Right cardiac atrium (tissue), 5 donors: ENCODE data around the gene PREX1. TPM values are rescaled to one million over a fixed set of nuclear protein-coding genes. Genes with fewer than 3 reads are reported as not detected.
"Not testable (repeated sequence)": the region's sequence is repeated elsewhere in the genome, so short reads cannot be mapped to it uniquely, and the experiment has no call there.

Source experiments
- ATAC-seq, 2 donors: fragments of 200-7000 bp; cut with Tn5 transposase; one replicate each; pipeline versions ENCODE4 v1.8.0 to v1.9.1; 2020; ENCODE audit warnings: moderate library complexity in 2 of 2, mild to moderate bottlenecking in 1 of 2
- DNase-seq, 3 donors: peaks; one replicate each; pipeline ENCODE4 v3.0.0-alpha.2; 2020
- H3K27ac ChIP-seq: one replicate; pipeline ENCODE4 v1.5.1; 2013; ENCODE audit warnings: mild to moderate bottlenecking, low read length, control low read depth, moderate library complexity
- H3K27me3 ChIP-seq: one replicate; pipeline ENCODE4 v1.6.1; 2013; ENCODE audit not compliant: control insufficient read depth, insufficient read depth
- H3K4me1 ChIP-seq: one replicate; pipeline ENCODE4 v1.6.1; 2013; ENCODE audit warnings: low read length; ENCODE audit not compliant: control insufficient read depth, insufficient read depth
- H3K4me3 ChIP-seq: one replicate; pipeline ENCODE4 v1.5.1; 2013; ENCODE audit warnings: low read length, control low read depth
- H3K9me3 ChIP-seq: one replicate; pipeline ENCODE4 v1.6.1; 2013; ENCODE audit warnings: low read length; ENCODE audit not compliant: control insufficient read depth
- WGBS: extraction: QIAGEN DNeasy Blood & Tissue Kit; methylation state at CpG from one replicate; pipeline ENCODE4 v1.1.7; 2013; 5-methylcytosine and 5-hydroxymethylcytosine counted together
- intact Hi-C, 4 donors: fragments of 100-400 bp; cut with DNase I; formaldehyde crosslinking; loops; one replicate each; pipeline versions ENCODE4 v1.11.0 to v1.14.0; 2022 to 2023
- polyA plus RNA-seq: library from polyadenylated mRNA; stranded (reverse); fragments of 200-250 nt; gene quantifications from one replicate; pipeline ENCODE4 v1.2.3, GENCODE V29; 2013
- total RNA-seq, 4 donors: library from RNA; stranded (reverse); fragmentation: NEBNext Ultra II Directional; extraction: Animal tissue kit (Norgen Biotek cat#: 25700); gene quantifications; one replicate each; pipeline ENCODE4 v1.2.1, GENCODE V29; 2021
- donor health status: healthy with polysubstance abuse.
- donor health status: DM: no; HTN: yes; CAD: no.
- donor health status: DM: no; HTN: no; CAD: no.
- donor health status: DM: no; HTN: yes; CAD: no; lungs with severe emphysema.
- donor health status: DM: yes; HTN: yes; CAD: no.

PREX1 gene
- total and polyA plus RNA-seq, 5 donors, result 9.0 to 16.2 (median 13.9) TPM

GRCh38 chr20:48603819-48604405 is 223.9 kb downstream of the PREX1 start:
- peak in 1 of 3 donors; percentile 31 for DNase-seq
- no peak overlapping the region for H3K27ac ChIP-seq
- ATAC-seq, result no peak
- intact Hi-C loops, result no loop called here
- 85% methylated on average over 11 of the region's 11 CpGs for WGBS
- no peaks in the 10 kb centered on the region for H3K4me1 ChIP-seq
- H3K9me3 ChIP-seq, result no peaks in the 10 kb centered on the region
- H3K27me3 ChIP-seq, result no peaks in the 10 kb centered on the region
- H3K4me3 ChIP-seq, result no peak overlapping the region

- Histone ChIP-seq H3K27me3 (no peaks in the 10 kb centered on the region), H3K9me3 (no peaks in the 10 kb centered on the region), H3K27ac (no peak overlapping the region), H3K4me1 (no peaks in the 10 kb centered on the region), H3K4me3 (no peak overlapping the region)
- ATAC-seq (no peak), DNase-seq (peak in 1 of 3 donors; percentile 18)
- intact Hi-C loops, result no loop called here
- 59% methylated on average over 9 of the region's 9 CpGs for WGBS
Measured at GRCh38 chr20:48603116-48603818, 224.5 kb downstream of the PREX1 start.

- Histone ChIP-seq H3K27me3 (no peaks in the 10 kb centered on the region), H3K4me3 (no peak overlapping the region), H3K27ac (no peak overlapping the region), H3K4me1 (no peaks in the 10 kb centered on the region), H3K9me3 (no peaks in the 10 kb centered on the region)
- DNase-seq (no peak), ATAC-seq (no peak)
- intact Hi-C loops, result no loop called here
- 92% methylated on average over 5 of the region's 5 CpGs for WGBS
Measured at GRCh38 chr20:48601798-48602197, 226.0 kb downstream of the PREX1 start.

GRCh38 chr20:48600470-48600945 is 227.3 kb downstream of the PREX1 start:
- intact Hi-C loops, result no loop called here
- H3K4me3 ChIP-seq, result no peak overlapping the region
- H3K27me3 ChIP-seq, result no peaks in the 10 kb centered on the region
- DNase-seq (peak in 1 of 3 donors; percentile 3), ATAC-seq (no peak)
- no peaks in the 10 kb centered on the region for H3K4me1 ChIP-seq
- WGBS, result 87% methylated on average over 10 of the region's 10 CpGs
- H3K9me3 ChIP-seq, result no peaks in the 10 kb centered on the region
- no peak overlapping the region for H3K27ac ChIP-seq

- peak in 1 of 3 donors; percentile 11 for DNase-seq
- Histone ChIP-seq H3K4me3 (no peak overlapping the region), H3K9me3 (no peaks in the 10 kb centered on the region), H3K27ac (no peak overlapping the region), H3K27me3 (no peaks in the 10 kb centered on the region), H3K4me1 (no peaks in the 10 kb centered on the region)
- no peak for ATAC-seq
- intact Hi-C loops, result no loop called here
- 85% methylated on average over 11 of the region's 11 CpGs for WGBS
Measured at GRCh38 chr20:48599748-48600469, 227.9 kb downstream of the PREX1 start.

- peak in 1 of 3 donors; percentile 12 for DNase-seq
- Histone ChIP-seq H3K27ac (no peak overlapping the region), H3K4me3 (no peak overlapping the region), H3K9me3 (no peaks in the 10 kb centered on the region), H3K27me3 (no peaks in the 10 kb centered on the region), H3K4me1 (no peaks in the 10 kb centered on the region)
- intact Hi-C loops, result no loop called here
- ATAC-seq, result no peak
- 83% methylated on average over 7 of the region's 7 CpGs for WGBS
Measured at GRCh38 chr20:48599106-48599747, 228.6 kb downstream of the PREX1 start.

- H3K9me3 ChIP-seq, H3K4me3 ChIP-seq, H3K4me1 ChIP-seq, intact Hi-C loops, ATAC-seq, H3K27me3 ChIP-seq, H3K27ac ChIP-seq: not testable (repeated sequence)
- 68% methylated on average over 16 of the region's 16 CpGs for WGBS
- peak in 1 of 3 donors; percentile 13 for DNase-seq
Measured at GRCh38 chr20:48598303-48598941, 229.4 kb downstream of the PREX1 start.

- H3K4me1 ChIP-seq, result no peaks in the 10 kb centered on the region
- no peak for ATAC-seq
- intact Hi-C loops, result no loop called here
- WGBS, result 81% methylated on average over 12 of the region's 12 CpGs
- no peak overlapping the region for H3K27ac ChIP-seq
- H3K27me3 ChIP-seq, result no peaks in the 10 kb centered on the region
- H3K4me3 ChIP-seq, result no peak overlapping the region
- peak in 1 of 3 donors; percentile 42 for DNase-seq
- no peaks in the 10 kb centered on the region for H3K9me3 ChIP-seq
Measured at GRCh38 chr20:48597521-48598302, 230.1 kb downstream of the PREX1 start.

GRCh38 chr20:48596334-48596898 is 231.4 kb downstream of the PREX1 start:
- no peak overlapping the region for H3K27ac ChIP-seq
- no peak overlapping the region for H3K4me3 ChIP-seq
- intact Hi-C loops, result no loop called here
- no peaks in the 10 kb centered on the region for H3K9me3 ChIP-seq
- no peaks in the 10 kb centered on the region for H3K4me1 ChIP-seq
- no peak for DNase-seq
- no peaks in the 10 kb centered on the region for H3K27me3 ChIP-seq
- no peak for ATAC-seq
- WGBS, result 93% methylated on average over 4 of the region's 4 CpGs
